ENCODE results near the gene CRK.

CRK gene

DNA sequence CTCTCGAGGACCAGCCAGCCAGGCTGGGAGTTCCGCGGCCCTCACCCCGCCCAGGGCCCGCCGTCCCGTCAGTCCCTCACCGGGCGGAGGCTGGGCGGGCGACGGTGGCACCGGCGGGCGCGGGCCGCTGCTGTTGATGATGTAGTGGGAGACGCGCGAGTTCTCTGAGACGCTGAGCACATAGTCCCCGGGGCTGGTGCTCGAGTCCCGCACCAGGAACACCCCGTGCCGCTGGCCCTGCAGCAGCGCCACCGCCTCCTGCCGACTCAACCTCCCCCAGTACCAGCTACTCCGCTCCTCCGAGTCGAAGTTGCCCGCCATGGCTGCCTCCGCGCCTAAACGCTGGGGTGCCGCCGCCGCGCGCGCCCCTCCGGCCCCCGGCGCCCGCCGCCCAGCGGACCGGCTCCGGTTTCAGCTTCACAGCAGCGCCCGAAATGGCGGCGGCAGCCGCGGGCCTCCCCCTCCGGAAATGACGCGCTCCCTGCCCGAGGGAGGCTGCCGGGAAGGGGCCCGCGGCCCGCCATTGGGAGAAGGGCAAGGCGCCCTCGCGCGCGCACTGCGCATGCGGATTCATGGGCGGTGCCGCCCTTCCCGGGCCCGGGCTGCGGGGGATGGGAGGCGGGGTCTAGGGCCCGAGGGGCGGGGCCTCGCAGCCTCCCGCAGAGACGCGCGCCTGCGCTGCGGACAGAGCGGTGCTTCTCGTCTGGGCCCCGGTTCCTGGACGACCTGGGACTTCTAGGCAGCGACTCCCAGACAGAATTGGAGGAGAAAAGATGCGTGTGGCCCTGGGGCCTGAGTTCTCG lies at the start of gene CRK:
CRK (minus strand) TSS at position 436 of the 803 bp plus-strand sequence; CDS start at position 321, 115 bp downstream.
- peak; percentile 89 for DNase-seq (ENCODE audit: low read depth)

DNA sequence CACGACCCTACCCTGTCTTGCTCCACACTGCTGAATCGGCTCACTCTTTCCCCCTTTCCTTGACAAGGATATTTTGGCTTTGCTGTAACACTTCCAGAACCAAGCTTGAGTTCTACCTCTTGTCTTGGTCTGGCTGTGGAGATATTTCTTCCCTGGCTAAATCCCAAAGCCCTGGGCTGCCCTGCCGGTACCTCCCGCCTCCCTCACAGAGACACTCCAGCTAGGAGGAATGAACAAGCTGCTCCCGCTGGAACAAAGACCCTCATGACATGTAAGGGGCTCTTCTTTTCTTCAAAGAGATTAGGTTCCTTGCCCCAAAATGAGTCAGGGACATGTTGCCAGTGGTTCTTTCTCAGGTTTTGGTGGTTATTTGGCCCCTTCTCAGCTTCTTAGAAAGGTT lies 49.6 kb upstream of the CRK start:
- no peak for DNase-seq (ENCODE audit: low read depth)

DNA sequence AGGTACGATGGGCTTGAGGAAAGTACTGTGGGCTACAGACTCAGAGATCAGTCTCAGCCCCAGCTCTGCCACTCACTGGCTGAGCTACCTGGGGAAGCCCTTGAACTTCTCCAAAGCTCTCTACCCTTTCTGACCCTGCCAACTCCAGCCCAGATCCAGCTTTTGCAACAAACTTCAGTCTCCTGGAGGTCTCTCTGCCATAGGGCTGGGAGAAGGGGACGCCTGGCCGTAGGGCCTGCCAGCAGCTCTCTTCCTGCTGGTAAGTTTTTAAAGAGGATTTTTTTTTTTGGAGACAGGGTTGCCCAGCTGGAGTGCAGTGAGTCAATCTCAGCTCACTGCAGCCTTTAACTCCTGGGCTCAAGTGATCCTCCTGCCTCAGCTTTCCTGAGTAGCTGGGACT lies 48.8 kb upstream of the CRK start:
- DNase-seq (ENCODE audit: low read depth): no peak

DNA sequence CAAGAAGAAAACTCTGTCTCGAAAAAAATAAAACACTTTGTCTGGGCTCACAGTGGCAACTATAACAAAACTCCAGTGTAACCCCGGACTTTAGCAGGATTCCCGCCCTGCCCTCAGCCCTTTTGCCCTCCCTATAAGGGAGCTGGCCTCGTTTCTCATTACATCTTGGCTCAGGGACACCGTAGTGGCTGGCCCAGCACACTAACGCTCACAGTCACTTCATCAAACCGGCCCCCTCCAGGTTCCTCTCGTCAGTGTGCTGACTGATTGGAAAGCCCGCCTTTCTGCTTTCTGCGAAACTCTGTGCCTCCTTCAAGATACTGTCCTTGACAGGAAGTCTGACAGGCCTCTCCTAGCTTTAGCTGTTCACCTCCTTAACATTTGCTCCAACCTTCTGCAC lies 47.7 kb upstream of the CRK start:
- no peak for DNase-seq (ENCODE audit: low read depth)

DNA sequence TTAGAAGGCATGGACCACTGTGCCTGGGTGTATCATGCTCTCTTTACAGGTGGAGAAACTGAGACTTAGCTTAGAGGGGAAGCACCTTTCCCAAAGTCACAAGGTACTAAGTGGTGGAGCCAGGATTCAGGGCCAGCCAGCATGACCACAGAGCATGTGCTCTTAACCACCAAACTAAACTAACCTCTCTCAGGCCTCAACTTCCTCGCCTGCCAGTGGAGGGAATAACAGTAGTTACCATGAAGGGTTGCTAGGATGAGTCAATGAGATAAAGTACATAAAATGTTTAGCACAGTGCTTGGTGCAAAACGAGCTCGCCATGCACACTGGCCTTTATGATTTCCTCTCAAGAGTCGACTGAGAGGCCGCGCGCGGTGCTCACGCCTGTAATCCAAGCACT lies 42.8 kb upstream of the CRK start:
- peak; percentile 71 for DNase-seq (ENCODE audit: low read depth)

DNA sequence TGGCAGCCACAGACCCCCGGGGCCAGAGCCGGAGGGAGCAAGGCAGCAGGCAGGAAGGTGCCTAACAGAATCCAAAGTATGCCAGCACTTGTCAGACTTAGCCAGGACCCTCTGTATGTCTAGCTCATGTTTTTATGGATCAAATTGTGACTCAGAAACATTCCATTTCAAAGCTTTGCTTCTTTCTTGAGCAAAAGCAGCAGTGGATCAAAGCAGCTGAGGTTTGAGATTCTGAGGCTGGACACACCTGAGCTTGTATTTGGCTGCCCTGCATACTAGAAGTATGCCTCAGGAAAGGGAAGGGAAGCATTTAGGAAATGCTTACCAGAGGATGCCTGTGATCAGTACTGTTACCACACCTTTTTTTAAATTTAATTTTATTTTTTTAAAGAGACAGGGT lies 42.2 kb upstream of the CRK start:
- DNase-seq (ENCODE audit: low read depth): no peak

DNA sequence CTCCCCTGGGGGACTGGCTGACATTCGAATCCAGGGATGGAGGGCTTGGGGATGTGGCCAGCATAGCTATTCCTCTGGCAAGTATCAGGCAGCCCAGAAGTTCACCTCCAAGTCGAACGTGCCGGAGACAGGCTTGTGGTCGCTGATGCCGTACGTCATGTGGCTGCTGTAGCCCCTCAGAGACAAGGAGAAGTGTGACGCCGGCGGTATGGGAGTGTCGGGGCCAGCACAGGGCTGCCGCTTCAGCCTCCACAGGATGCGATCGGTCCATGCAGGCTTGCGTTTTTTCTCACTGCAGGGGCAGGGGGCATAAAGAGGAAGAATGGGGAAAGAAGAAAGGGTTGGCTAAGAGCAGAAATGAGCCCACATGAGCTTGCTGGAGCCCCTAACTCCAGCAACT lies 41.8 kb upstream of the CRK start:
- no peak for DNase-seq (ENCODE audit: low read depth)

DNA sequence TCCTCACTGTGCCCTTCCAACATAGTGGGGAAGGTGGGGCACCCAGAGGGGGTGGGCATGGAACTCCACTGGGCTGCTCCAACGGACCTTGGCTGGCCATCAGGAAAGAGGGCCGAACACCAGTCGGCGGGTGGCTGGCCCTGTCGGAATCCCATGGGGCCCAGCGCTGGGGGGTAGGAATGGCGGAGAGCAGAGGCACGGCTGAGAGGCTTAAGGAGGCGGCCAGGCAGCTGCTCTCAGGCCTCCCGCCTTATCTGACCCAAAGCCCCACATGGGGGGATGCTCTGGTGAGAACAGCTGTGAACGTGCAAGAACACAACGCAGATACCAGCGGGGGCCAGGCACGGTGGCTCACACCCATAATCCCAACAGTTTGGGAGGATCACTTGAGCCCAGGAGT lies 40.8 kb upstream of the CRK start:
- no peak for DNase-seq (ENCODE audit: low read depth)

DNA sequence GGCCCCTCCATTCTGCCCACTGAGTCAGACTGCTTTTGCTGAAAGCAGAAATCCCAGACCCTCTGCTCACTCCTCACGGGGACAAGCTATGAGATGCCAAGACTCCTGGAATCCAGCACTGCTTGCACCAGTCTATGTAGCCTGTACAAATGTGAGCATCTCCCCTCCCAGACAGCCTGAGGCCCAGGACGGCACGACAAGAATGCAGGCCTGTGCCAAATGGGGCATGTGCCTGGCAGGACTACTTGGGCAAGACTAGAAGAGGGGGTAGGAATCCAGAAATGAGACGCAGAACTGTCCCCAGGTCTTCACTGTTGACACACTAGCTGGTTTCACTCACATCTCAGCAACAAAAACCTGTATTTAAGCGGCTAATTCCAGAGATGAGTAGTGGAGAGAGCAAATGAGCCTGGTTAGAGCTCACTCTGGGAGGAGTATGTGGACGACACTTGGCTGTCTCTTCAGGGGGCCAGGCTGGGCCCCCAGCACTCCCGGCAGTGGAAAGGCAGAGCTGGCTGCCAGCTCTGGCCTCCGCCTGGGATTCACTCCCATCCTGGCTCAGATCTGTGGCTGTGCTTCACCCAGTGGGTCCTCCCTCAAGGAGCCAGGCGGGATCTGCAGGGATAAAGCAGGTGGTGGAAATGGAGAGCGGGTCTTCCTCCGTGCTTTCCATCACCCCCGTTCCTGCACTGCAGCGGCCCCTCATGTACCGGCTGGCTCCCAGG lies 39.4 kb upstream of the CRK start:
- DNase-seq (ENCODE audit: low read depth): no peak

DNA sequence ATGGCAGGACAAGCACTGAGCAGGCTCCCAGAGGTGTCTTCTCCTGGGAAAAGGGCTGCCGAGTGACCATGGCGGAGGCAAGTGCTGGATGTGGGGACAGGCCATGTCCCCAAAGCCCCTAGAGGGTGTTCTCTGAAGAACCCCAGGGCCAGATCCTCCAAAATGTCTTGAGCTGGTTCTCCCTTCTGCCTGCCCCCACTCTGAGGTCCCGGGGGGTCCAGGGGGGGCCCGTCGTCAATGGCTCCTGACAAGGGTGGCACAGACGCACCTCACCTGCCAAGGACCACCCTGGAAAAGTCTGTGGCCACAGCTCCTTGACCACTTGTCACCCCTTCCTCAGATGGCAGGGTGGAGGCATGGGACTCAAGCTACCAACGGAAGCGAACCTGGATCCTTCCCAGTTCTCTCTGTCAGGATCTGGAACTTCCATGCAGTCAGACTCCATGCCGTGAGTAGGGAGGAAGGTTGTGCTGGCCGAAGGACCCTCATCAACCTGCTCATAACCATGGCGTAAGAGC lies 38.8 kb upstream of the CRK start:
- no peak for DNase-seq (ENCODE audit: low read depth)

DNA sequence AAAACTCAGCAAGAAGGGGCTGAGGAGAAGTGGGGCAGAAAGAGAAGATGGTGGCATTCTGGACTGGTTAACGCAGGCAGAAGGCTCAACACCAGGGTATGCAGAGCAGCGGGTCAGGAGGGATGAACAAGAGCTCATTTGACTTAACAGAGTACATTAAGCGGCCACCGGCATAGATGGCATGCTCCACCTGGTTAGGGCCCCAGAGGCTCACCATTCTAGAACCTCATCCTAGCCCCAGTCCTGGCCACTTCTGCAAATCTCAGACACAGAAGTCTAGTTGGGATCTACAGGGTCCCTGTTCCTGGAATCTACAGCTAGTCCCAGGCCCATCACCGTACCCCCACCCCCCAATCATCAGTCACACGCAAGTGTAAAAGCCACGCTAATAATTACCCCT lies 38.2 kb upstream of the CRK start:
- DNase-seq (ENCODE audit: low read depth): no peak

DNA sequence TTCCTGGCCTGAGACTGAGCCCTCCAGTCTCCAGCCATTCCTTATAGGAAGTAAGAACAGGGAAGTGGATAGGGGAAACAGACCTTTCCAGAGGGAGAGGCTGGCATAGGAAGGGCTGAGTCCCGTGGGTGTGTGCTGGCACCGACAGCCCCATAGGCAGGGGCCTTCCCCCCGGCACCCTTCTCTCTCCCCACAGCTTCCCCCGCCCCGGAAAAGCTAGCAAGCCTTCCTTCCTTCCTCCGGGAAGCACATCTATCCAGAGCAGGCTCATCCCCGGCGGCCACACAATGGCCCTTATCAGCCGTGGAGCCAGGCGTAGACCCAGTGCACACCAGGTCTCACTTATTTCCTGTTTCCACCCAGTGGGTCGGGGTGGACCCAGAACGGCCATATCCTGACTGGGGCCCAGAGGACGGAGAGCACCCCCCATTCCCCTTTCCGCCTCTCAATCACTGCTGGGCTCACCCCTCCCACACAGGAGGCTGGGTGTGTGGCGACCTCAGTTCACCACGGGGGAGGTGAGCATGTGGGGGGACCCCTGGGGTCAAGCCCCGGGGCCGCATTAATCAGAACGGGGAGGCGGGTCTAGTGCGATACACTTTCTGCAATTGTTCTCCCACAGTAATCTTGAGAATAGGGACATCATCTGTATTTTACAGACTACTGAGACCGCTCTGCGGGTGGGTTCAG lies 37.4 kb upstream of the CRK start:
- DNase-seq (ENCODE audit: low read depth): no peak

DNA sequence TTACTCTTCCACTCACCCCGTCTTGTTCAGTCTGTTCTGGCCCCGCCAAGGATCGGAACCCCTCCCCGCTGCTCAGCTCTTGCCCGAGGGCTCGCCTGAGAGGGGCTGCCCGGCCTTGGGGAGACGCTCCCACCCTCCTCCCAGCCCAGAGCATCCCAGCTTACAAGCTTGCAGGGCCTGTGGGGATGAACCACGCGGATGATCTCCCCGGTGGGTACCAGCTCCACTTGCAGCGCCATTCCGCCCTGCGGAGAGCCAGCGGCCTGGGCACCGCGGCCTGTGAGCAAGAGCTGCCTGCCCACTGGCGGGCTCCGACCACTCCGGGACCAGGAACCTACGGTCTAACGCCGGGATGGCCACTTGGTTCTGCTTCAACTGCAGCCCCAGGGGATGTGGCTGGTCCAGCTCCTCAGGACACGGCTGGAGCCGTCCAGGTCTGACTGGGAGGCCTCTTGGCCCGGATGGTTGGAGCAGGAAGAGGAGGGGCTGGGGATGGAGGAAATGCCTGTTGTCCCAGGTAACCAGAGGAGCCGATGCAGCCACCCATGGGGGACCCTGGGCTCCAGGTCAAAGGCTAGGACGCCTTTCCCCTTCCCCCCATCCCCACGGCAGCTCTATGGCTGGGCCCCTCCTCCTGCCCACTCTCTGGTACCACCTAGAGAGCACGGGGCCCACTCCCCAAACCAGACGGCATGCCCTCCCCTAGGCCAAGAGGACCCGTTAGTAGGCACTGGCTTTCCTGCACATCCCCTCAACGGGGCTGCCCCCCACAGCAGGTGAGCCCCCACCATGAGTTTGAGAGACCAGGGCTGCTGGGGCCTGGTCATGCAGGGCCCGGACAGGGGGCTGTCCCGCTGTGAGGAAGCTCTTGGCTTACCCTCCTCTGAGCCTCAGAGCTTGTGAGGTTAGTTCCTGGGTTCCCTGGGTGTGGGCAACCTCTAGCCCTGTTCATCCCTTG lies 36.5 kb upstream of the CRK start, which contains the start of gene MYO1C:
MYO1C (minus strand) TSS at position 438 of the 958 bp plus-strand sequence; CDS start at position 239, 199 bp downstream.
- no peak for DNase-seq (ENCODE audit: low read depth)

DNA sequence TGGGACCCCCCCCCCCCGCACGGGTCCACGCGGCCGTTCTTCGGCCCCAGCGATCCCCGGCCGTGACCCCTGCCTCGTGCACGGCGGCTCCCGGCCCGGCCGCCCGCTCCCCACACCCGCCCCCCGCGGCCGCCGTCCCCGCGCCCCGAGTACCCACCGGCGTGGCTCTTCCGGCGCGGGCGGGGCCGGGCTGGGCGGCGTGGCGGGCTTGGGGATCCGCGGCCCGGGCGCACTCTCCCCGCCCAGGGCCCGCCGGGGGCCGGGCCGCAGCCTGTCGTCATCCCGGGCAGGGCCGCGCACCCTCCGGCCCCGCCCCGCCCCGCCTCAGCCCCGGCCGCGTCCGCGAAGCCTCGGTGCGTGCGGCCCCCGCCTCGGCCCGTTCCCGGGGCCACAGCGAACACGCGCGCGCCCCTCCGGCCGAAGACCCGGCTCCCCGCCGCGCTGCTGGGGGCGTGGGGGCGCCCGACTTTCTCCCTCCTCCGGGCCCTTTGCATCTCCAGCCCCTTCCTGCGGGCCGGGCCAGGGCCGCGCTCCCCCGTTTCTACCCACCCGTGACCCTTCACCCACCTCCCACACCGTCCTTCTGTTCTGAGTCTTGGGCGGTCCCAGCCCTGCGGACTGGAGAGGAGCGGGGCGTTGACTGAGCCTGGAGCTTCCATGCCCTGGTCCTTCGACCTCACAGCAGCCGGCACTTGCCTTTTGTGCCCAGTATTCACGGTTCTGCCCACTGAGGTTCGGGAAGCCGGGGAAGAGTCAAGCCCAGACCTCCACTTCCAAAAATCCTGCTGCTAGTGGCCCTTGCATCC lies 35.6 kb upstream of the CRK start:
- peak; percentile 28 for DNase-seq (ENCODE audit: low read depth)

DNA sequence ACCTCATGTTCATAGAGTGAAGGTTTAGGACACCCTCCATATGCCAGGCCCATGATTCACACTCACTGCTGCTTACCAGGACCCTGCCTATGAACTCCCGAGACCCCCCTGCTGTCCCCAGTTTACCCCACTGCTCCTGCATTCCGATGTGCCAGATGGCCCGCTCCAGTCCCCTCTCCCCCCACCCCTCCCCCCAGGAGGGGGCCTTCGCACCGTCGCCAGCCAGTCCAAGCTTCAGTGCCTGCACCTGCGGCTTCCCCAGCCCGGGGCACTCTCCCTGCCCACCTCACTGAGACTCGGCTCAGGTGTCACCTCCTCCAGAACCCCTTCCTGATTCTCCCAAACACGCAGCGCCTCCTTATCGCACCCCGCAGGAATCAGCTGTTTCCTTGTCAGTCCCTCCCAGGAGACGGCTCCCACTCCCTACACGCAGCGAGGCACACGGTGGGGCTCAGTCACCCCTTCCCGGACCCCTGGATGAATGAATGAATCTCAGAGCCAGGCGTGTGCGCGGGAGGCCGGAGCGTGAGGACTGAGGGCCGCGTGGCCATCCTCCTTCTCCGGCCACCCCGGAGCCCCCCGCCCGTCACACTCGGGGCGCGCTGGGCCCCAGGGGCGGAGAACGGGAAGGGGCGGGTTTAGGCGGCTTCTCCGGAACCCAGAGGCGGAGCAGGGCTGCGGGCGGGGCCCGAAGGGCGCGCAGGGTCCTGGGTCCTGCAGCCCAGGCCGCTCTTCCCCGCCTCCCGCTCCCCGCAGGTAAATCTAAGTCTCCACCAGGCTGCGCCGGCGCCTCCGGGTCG lies 34.8 kb upstream of the CRK start:
- DNase-seq (ENCODE audit: low read depth): no peak

DNA sequence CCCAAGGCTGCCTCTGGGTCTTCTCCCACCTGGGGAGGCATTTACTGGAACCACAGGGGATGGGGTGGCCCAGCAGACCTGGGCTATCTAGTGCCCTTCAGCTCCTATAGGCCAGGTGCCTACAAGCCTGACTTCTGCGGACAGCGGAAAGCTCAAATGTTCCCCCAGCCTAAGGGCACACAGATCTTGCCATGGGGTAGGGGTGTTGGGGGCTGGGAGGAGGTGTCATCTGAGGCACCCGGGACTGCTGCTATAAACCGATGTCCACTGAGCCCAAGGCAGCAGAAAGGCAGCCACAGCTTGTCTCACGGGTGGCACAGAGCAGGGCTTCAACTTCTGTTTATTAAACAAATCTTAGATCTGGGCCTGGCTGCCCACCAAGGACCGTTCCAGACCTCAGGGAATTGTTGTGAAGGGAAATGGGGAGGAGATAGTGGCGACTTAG lies 32.8 kb upstream of the CRK start:
- DNase-seq (ENCODE audit: low read depth): no peak

DNA sequence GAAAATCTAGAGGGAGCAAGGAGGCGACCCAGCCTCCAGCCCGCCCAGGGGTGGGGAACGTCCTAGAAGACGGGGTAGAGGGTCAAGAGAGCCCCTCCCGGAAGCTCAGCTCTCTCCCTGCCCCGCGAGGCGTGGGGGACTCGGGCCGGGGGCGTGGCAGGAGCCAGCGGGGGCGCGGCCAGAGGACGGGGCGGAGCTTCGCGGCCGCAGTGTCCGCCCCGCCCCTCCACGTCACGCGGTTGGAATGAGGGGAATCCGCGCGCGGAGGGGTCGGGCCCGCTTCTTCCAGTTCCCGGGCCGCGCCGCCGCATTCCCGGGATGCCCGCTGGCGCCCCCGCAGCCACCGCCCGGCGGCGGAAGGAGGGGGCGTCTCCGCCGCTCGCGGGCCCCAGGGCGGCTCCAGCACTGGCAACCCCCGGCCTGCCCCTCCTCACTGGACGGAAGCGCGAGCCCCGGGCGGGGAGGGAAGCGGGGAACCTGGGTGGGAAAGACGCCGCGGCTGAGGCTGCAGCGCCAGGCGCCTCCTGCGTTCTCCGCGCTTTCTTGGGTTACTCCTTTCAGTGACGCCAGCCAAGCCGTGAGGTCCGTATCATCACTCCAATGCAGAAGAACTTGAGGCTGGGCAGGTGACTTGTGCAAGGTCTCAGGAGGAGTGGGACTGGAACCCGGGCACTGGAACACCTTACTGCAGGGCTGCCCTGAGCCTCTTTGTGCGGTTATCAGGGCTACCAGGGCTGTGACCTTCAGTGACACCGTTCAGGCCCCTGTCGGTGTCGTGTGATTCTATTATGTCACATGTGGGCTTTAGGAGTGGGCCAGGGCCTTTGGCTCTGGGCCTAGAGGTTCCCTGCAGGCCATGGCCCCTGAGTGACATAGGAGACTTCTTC lies 32.1 kb upstream of the CRK start:
- peak; percentile 66 for DNase-seq (ENCODE audit: low read depth)

Measured in stromal cell of bone marrow (primary cell).